CD4-positive, alpha-beta T cell (primary cell): ENCODE measurements around the gene ANTXR1. TPM values are rescaled to one million over a fixed set of nuclear protein-coding genes. Genes with fewer than 3 reads are reported as not detected.

Source experiments
- ATAC-seq: fragments of 200-7000 bp; cut with Tn5 transposase; one replicate; pipeline ENCODE4 v1.10.0; 2022; ENCODE audit warnings: mild to moderate bottlenecking; ENCODE audit not compliant: poor library complexity
- CTCF ChIA-PET: fragments of 350-600 bp; sonication (Branson Sonifier 250); formaldehyde crosslinking; loops from one replicate; lab custom pipeline; 2021; ENCODE audit warnings: antibody characterized with exemption, inconsistent platforms; lab: Charles Lee
- POLR2A ChIA-PET: fragments of 350-600 bp; sonication (Branson Sonifier 250); formaldehyde crosslinking; loops from one replicate; lab custom pipeline; 2021; ENCODE audit warnings: antibody characterized with exemption, inconsistent platforms; lab: Charles Lee
- DNase-seq, 14 experiments: peaks; one replicate each; pipeline ENCODE4 v3.0.0-alpha.2; 2013 to 2020; ENCODE audit warnings: mixed read lengths in 2 of 14
- H3K27ac ChIP-seq, 2 donors: one replicate each; pipeline versions ENCODE4 v1.5.1 to v1.7.0; 2013; ENCODE audit warnings: low read length in 2 of 2, low read depth in 1 of 2, mild to moderate bottlenecking in 1 of 2
- H3K27me3 ChIP-seq, 2 experiments: 1 replicate in 1 of 2; 2 replicates in 1 of 2; pipeline versions ENCODE4 v1.6.1 to v1.7.0; 2013; ENCODE audit warnings: low read length in 2 of 2, control low read depth in 1 of 2, mild to moderate bottlenecking in 1 of 2, moderate library complexity in 1 of 2; ENCODE audit not compliant: insufficient read depth in 2 of 2, control insufficient read depth in 1 of 2
- H3K36me3 ChIP-seq: one replicate; pipeline ENCODE4 v1.6.1; 2013; ENCODE audit warnings: low read length, control low read depth; ENCODE audit not compliant: insufficient read depth
- H3K4me1 ChIP-seq: one replicate; pipeline ENCODE4 v1.6.1; 2013; ENCODE audit warnings: low read length, control low read depth; ENCODE audit not compliant: insufficient read depth
- H3K4me3 ChIP-seq: one replicate; pipeline ENCODE4 v1.5.1; 2013; ENCODE audit warnings: mild to moderate bottlenecking, low read length, moderate library complexity
- H3K9me3 ChIP-seq, 2 experiments: 1 replicate in 1 of 2; 2 replicates in 1 of 2; pipeline versions ENCODE4 v1.6.1 to v1.7.0; 2013; ENCODE audit warnings: low read length in 2 of 2, mild to moderate bottlenecking in 2 of 2, control low read depth in 1 of 2, moderate library complexity in 1 of 2; ENCODE audit not compliant: control insufficient read depth in 1 of 2, insufficient read depth in 1 of 2
- H3K27ac Mint-ChIP-seq: one replicate; pipeline ENCODE4 v1.8.0; 2020; ENCODE audit warnings: mixed read lengths
- H3K27me3 Mint-ChIP-seq: one replicate; pipeline ENCODE4 v1.8.0; 2021; ENCODE audit warnings: mixed read lengths
- H3K36me3 Mint-ChIP-seq: one replicate; pipeline ENCODE4 v1.8.0; 2021; ENCODE audit warnings: low read depth, mixed read lengths
- H3K4me1 Mint-ChIP-seq: one replicate; pipeline ENCODE4 v1.8.0; 2021; ENCODE audit warnings: low read depth, mixed read lengths
- H3K4me3 Mint-ChIP-seq: one replicate; pipeline ENCODE4 v1.8.0; 2020; ENCODE audit warnings: mild to moderate bottlenecking, mixed read lengths
- H3K9me3 Mint-ChIP-seq: one replicate; pipeline ENCODE4 v1.8.0; 2020; ENCODE audit warnings: mixed read lengths
- CTCF ChIP-seq: fragments of 200-600 bp; IDR thresholded peaks from one replicate; pipeline ENCODE4 v1.8.0; 2022; ENCODE audit warnings: antibody characterized with exemption, mild to moderate bottlenecking
- intact Hi-C, 2 experiments: fragments of 100-400 bp; cut with DNase I in 1 of 2; cut with micrococcal nuclease in 1 of 2; formaldehyde crosslinking; loops; one replicate each; pipeline versions ENCODE4 v1.15.1 to v1.9.0; 2023 to 2025; cut with DNase I, micrococcal nuclease
- total RNA-seq, 174 experiments: library from RNA in 2 of 174; stranded (reverse) in 2 of 174; gene quantifications; one replicate each; pipeline ENCODE4 v1.2.3 and lab custom pipeline; 2021 to 2026

The ANTXR1 gene
- total RNA-seq, 2 experiments from 2014 or later = not detected

- POLR2A ChIA-PET = no interaction called here
- Histone ChIP-seq H3K27me3 (peaks cover 0 to 6% of the 10 kb centered on the region in 2 experiments), H3K9me3 (no peaks in the 10 kb centered on the region), H3K4me1 (no peaks in the 10 kb centered on the region), H3K27ac (no peak overlapping the region), H3K4me3 (no peak overlapping the region), H3K36me3 (no peaks in the 10 kb centered on the region)
- Mint-ChIP-seq H3K9me3 (no peaks in the 10 kb centered on the region), H3K36me3 (no peaks in the 10 kb centered on the region), H3K27ac (no peak overlapping the region), H3K27me3 (peaks cover 12% of the 10 kb centered on the region), H3K4me1 (no peaks in the 10 kb centered on the region), H3K4me3 (no peak overlapping the region)
- intact Hi-C loops = no loop called here
- ATAC-seq (no peak), DNase-seq (no peak)
- TF ChIP-seq CTCF = no peak
- CTCF ChIA-PET = no interaction called here
These were observed 37.8 kb downstream of the ANTXR1 start for GRCh38 chr2:69050802-69051201.

GRCh38 chr2:69053416-69053965, 40.5 kb downstream of the ANTXR1 start:
- Histone ChIP-seq H3K27ac (no peak overlapping the region), H3K36me3 (no peaks in the 10 kb centered on the region), H3K4me3 (no peak overlapping the region), H3K9me3 (no peaks in the 10 kb centered on the region), H3K4me1 (no peaks in the 10 kb centered on the region), H3K27me3 (no peaks in the 10 kb centered on the region)
- POLR2A ChIA-PET = no interaction called here
- DNase-seq (no peak), ATAC-seq (no peak)
- intact Hi-C loops = no loop called here
- peaks cover 32% of the 10 kb centered on the region for H3K27me3 Mint-ChIP-seq
- no peak overlapping the region for H3K27ac Mint-ChIP-seq
- H3K4me1 Mint-ChIP-seq = no peaks in the 10 kb centered on the region
- no peaks in the 10 kb centered on the region for H3K9me3 Mint-ChIP-seq
- H3K4me3 Mint-ChIP-seq = no peak overlapping the region
- no peaks in the 10 kb centered on the region for H3K36me3 Mint-ChIP-seq
- TF ChIP-seq CTCF = no peak
- CTCF ChIA-PET = interaction anchor here (1.5 kb wide), 1 partner anchor 10 kb away, joined by 3 read pairs; no protein-coding TSS in a partner anchor

GRCh38 chr2:69054431-69054830, 41.5 kb downstream of the ANTXR1 start:
- Mint-ChIP-seq H3K36me3 (no peaks in the 10 kb centered on the region), H3K27me3 (peaks cover 39% of the 10 kb centered on the region), H3K4me1 (no peaks in the 10 kb centered on the region), H3K4me3 (no peak overlapping the region), H3K9me3 (no peaks in the 10 kb centered on the region), H3K27ac (no peak overlapping the region)
- H3K9me3 ChIP-seq = no peaks in the 10 kb centered on the region
- H3K4me3 ChIP-seq = no peak overlapping the region
- ChIA-PET POLR2A (no interaction called here), CTCF (no interaction called here)
- H3K27ac ChIP-seq = no peak overlapping the region
- DNase-seq (no peak), ATAC-seq (no peak)
- no peak for TF ChIP-seq CTCF
- no peaks in the 10 kb centered on the region for H3K36me3 ChIP-seq
- peaks cover 0 to 5% of the 10 kb centered on the region in 2 experiments for H3K27me3 ChIP-seq
- H3K4me1 ChIP-seq = no peaks in the 10 kb centered on the region
- intact Hi-C loops = no loop called here
